NB4 (cell line): ENCODE measurements around the gene OR5M3.

Experiments used
- DNase-seq: peaks from one replicate; pipeline ENCODE4 v3.0.0; 2010; ENCODE audit warnings: low read depth
- H3K4me3 ChIP-seq: one replicate; pipeline ENCODE4 v1.5.1; 2011; ENCODE audit warnings: mild to moderate bottlenecking, low read depth, low read length, moderate library complexity
- CTCF ChIP-seq: IDR thresholded peaks from one replicate; pipeline ENCODE4 v1.5.1; 2012; ENCODE audit warnings: low read depth, low read length
- MYC ChIP-seq: IDR thresholded peaks from 2 replicates; pipeline ENCODE4 v1.6.1; 2011; ENCODE audit warnings: low read depth, low read length
- POLR2A ChIP-seq: IDR thresholded peaks from 2 replicates; pipeline ENCODE4 v1.6.1; 2011; ENCODE audit warnings: mild to moderate bottlenecking; ENCODE audit not compliant: insufficient read length; ENCODE audit errors: extremely low read depth
- TF ChIP-seq, protein P1 (sequence below): IDR thresholded peaks from 2 replicates; pipeline ENCODE4 v1.6.1; 2011; ENCODE audit warnings: low read depth, low read length

OR5M3 gene

GRCh38 chr11:56491270-56491669, 18.1 kb upstream of the OR5M3 start, which contains the start of gene OR5M8:
OR5M8 (minus strand) TSS chr11:56491370; CDS start chr11:56491370, 0 bp downstream.
- DNase-seq: no peak
- H3K4me3 ChIP-seq: no peak within 1 kb of the TSS
- TF ChIP-seq MYC (no peak), POLR2A (no peak)
- TF ChIP-seq, protein P1, sequence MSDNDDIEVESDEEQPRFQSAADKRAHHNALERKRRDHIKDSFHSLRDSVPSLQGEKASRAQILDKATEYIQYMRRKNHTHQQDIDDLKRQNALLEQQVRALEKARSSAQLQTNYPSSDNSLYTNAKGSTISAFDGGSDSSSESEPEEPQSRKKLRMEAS: no peak

DNA sequence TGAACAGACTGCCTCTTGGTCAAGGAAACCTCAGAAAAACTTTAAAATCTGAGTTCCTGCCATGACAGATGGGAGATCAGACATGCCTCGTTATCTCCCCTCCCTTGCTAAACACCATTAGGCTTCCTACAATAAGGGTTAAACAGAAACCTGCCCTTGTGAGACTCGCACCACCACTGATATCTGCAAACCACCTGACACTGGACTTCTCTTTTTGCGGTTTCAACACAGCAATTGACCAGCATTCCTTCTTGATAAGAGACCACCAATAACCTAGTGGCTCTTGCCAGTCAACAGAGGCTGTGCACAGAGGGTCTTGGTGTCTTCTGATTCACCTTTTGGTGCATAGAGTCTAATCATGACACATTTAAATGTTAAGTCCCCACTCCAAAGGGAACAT, 13.6 kb upstream of the OR5M3 start:
- DNase-seq: no peak
- TF ChIP-seq MYC (no peak), CTCF (no peak), POLR2A (no peak)
- TF ChIP-seq, protein P1: no peak
- H3K4me3 ChIP-seq: no peak overlapping the region

GRCh38 chr11:56474729-56475235, 1.6 kb upstream of the OR5M3 start:
- no peak for DNase-seq
- no peak overlapping the region for H3K4me3 ChIP-seq
- TF ChIP-seq, protein P1: no peak
- TF ChIP-seq MYC (no peak), POLR2A (no peak), CTCF (no peak)

GRCh38 chr11:56457076-56457475, 16.1 kb downstream of the OR5M3 start:
- no peak overlapping the region for H3K4me3 ChIP-seq
- TF ChIP-seq, protein P1: no peak
- TF ChIP-seq MYC (no peak), CTCF (no peak), POLR2A (no peak)
- DNase-seq: no peak

GRCh38 chr11:56453521-56453920, 19.6 kb downstream of the OR5M3 start:
- TF ChIP-seq MYC: no peak
- no peak for TF ChIP-seq CTCF
- H3K4me3 ChIP-seq: no peak overlapping the region
- DNase-seq: no peak
